Heart right ventricle (tissue), 16 donors: ENCODE data around the gene TRIM40. TPM values are rescaled to one million over a fixed set of nuclear protein-coding genes. Genes with fewer than 3 reads are reported as not detected.

Experiments
- ATAC-seq, 8 donors: fragments of 200-7000 bp; cut with Tn5 transposase; one replicate each; pipeline ENCODE4 v1.9.1; 2020; ENCODE audit warnings: mild to moderate bottlenecking in 8 of 8, moderate library complexity in 8 of 8, moderate number of reproducible peaks in 1 of 8
- DNase-seq, 2 donors: peaks; one replicate each; pipeline ENCODE4 v3.0.0-alpha.2; 2020
- H3K27ac ChIP-seq, 10 donors: fragments of 200-600 bp; sonication (generic) in 2 of 10; one replicate each; pipeline versions ENCODE4 v1.5.0 to v1.8.0; 2020 to 2022; ENCODE audit warnings: mild to moderate bottlenecking in 3 of 10
- H3K27me3 ChIP-seq, 7 donors: fragments of 200-600 bp; one replicate each; pipeline ENCODE4 v1.8.0; 2021 to 2022; ENCODE audit warnings: mild to moderate bottlenecking in 2 of 7
- H3K36me3 ChIP-seq, 9 donors: fragments of 200-600 bp; sonication (generic) in 1 of 9; one replicate each; pipeline versions ENCODE4 v1.5.0 to v1.8.0; 2020 to 2022; ENCODE audit warnings: mild to moderate bottlenecking in 2 of 9
- H3K4me1 ChIP-seq, 9 donors: fragments of 200-600 bp; sonication (generic) in 1 of 9; one replicate each; pipeline versions ENCODE4 v1.5.0 to v1.8.0; 2020 to 2022; ENCODE audit warnings: mild to moderate bottlenecking in 4 of 9
- H3K4me3 ChIP-seq, 10 donors: fragments of 200-600 bp; sonication (generic) in 2 of 10; one replicate each; pipeline versions ENCODE4 v1.5.0 to v1.8.0; 2020 to 2022; ENCODE audit warnings: mild to moderate bottlenecking in 7 of 10, moderate library complexity in 2 of 10
- H3K9me3 ChIP-seq, 11 donors: fragments of 200-600 bp in 10 of 11; sonication (generic) in 2 of 11; one replicate each; pipeline versions ENCODE4 v1.5.0 to v1.8.0; 2013 to 2022; ENCODE audit warnings: mild to moderate bottlenecking in 2 of 11, control low read depth in 1 of 11, moderate library complexity in 1 of 11
- WGBS, 2 donors: extraction: QIAGEN DNeasy Blood & Tissue Kit; methylation state at CpG; one replicate each; pipeline ENCODE4 v1.1.7; 2013; ENCODE audit warnings: inconsistent platforms in 1 of 2; 5-methylcytosine and 5-hydroxymethylcytosine counted together
- intact Hi-C, 10 donors: fragments of 100-400 bp; cut with DNase I; formaldehyde crosslinking; loops; one replicate each; pipeline versions ENCODE4 v1.11.1 to v1.14.2; 2022
- polyA plus RNA-seq, 2 donors: library from polyadenylated mRNA; stranded (reverse); fragments of 200-250 nt; gene quantifications; one replicate each; pipeline ENCODE4 v1.2.3, GENCODE V29; 2013
- total RNA-seq, 10 donors: library from RNA; stranded (reverse); fragmentation: NEBNext Ultra II Directional in 3 of 10; extraction: Animal tissue kit (Norgen Biotek cat#: 25700) in 3 of 10; gene quantifications; one replicate each; pipeline versions ENCODE4 v1.2.1 to v1.2.4, GENCODE V29; 2021 to 2023
- TF ChIP-seq, protein P1 (sequence below), 9 donors: fragments of 200-600 bp; sonication (generic) in 2 of 9; IDR thresholded peaks; one replicate each; pipeline versions ENCODE4 v1.5.0 to v1.8.0; 2021 to 2022; ENCODE audit warnings: antibody characterized with exemption in 9 of 9, mild to moderate bottlenecking in 5 of 9, moderate library complexity in 1 of 9
- donor health status: Arrhythmogenic right ventricular cardiomyopathy.
- donor health status: ischemic (EF 13 %, LVEDD 7.1; RV severe dilation, severe dysfunction).
- donor health status: healthy with polysubstance abuse.
- donor health status: DM: no; HTN: yes; CAD: no.
- donor health status: DM: no; HTN: no; CAD: no.
- donor health status: ischemic (EF 25% LVEDD 6.9; RV normal size, moderate dysfunction).
- donor health status: ischemic (EF 25% LVEDD 5.7; RV mildly dilated, moderate dysfunction).
- donor health status: healthy.
- donor health status: DM: yes; HTN: yes; CAD: no.
- donor health status: Ischemic cardiomyopathy.
- donor health status: ischemic (EF 35%, LVEDD 5.7; RV mildly dilated, moderate dysfunction).
- donor health status: nonischemic (EF 11% LVEDD 7.7; RV severe dilation, severe dysfunction).
- donor health status: DM: yes; HTN: yes; CAD: no.
- donor health status: PGD.
- donor health status: ischemic (EF 29% LVEDD 5.4; RV normal size, mild dysfunction).
- donor health status: nonischemic (EF 23%, LVEDD 6.1; RV moderate dilation, normal function).

The TRIM40 gene
- total and polyA plus RNA-seq, 12 donors, result not detected

DNA sequence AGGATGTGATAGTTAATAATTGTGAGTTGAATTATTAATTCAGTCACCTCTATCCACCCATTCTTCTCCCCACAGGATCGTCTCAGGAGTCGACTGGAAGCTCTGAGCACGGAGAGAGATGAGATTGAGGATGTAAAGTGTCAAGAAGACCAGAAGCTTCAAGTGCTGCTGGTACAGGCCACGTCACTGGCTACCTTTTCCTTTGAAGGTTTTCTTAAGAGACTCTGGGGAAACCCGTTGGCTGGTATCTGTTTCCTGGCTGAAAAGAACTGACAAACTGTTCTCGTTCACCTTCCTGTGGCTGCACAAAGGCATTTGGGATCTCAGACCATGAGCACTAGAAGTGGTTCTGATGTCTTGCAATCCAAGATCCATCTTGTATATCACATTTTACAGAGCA is 31.2 kb downstream of the TRIM40 start:
- H3K4me1 ChIP-seq, result peaks cover 0 to 13% (median 6%) of the 10 kb centered on the region in 9 donors
- DNase-seq (no peak), ATAC-seq (no peak)
- H3K27ac ChIP-seq, result no peak overlapping the region
- no peak overlapping the region for H3K4me3 ChIP-seq
- 56 to 60% methylated on average over 6 of the region's 6 CpGs for WGBS, 2 donors
- intact Hi-C loops, result loop anchor here in 1 of 10 donors (5.0 kb wide), 1 partner anchor 65 kb away; no protein-coding TSS in a partner anchor
- TF ChIP-seq, protein P1, sequence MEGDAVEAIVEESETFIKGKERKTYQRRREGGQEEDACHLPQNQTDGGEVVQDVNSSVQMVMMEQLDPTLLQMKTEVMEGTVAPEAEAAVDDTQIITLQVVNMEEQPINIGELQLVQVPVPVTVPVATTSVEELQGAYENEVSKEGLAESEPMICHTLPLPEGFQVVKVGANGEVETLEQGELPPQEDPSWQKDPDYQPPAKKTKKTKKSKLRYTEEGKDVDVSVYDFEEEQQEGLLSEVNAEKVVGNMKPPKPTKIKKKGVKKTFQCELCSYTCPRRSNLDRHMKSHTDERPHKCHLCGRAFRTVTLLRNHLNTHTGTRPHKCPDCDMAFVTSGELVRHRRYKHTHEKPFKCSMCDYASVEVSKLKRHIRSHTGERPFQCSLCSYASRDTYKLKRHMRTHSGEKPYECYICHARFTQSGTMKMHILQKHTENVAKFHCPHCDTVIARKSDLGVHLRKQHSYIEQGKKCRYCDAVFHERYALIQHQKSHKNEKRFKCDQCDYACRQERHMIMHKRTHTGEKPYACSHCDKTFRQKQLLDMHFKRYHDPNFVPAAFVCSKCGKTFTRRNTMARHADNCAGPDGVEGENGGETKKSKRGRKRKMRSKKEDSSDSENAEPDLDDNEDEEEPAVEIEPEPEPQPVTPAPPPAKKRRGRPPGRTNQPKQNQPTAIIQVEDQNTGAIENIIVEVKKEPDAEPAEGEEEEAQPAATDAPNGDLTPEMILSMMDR (IDR thresholded peaks at IDR 0.05), result no peak
- H3K9me3 ChIP-seq, result no peaks in the 10 kb centered on the region
- no peaks in the 10 kb centered on the region for H3K36me3 ChIP-seq
- H3K27me3 ChIP-seq, result peaks cover 7 to 77% (median 50%) of the 10 kb centered on the region in 7 donors

DNA sequence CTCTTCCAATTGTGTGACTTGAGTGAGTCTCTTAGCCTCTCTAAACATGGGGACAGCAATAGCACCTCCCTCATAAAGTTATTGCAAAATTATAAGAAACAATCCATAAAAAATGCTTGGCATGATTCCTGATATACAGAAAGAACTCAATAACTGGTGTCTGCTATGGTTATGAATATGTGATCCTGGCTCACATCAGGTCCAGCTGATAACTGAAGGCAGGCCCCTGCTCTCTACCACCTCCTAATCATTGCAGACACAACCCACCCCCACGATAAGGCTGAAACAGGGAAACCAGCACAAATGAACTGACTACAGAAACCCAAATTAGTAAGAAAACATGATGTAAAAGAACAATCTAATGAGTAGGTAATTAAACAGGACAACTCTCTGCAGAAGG is 32.8 kb downstream of the TRIM40 start:
- WGBS, 2 donors, result 46 to 56% methylated on average over 1 of the region's 1 CpG
- TF ChIP-seq, protein P1 (IDR thresholded peaks at IDR 0.05), result no peak

GRCh38 chr6:30169658-30170614 is 34.0 kb downstream of the TRIM40 start:
- intact Hi-C loops, result loop anchor here in 4 of 10 donors (5.0 kb wide), 1 partner anchor 68 kb away; no protein-coding TSS in a partner anchor
- peaks cover 7 to 86% (median 69%) of the 10 kb centered on the region in 7 donors for H3K27me3 ChIP-seq

More for the DNA sequence above, 32.8 kb downstream of the TRIM40 start:
- no peak overlapping the region for H3K4me3 ChIP-seq
- peaks cover 0 to 10% (median 9%) of the 10 kb centered on the region in 9 donors for H3K4me1 ChIP-seq
- intact Hi-C loops, result loop anchor here in 1 of 10 donors (5.0 kb wide), 1 partner anchor 66 kb away; no protein-coding TSS in a partner anchor
- DNase-seq, result no peak
- ATAC-seq, result no peak
- no peak overlapping the region for H3K27ac ChIP-seq
- H3K27me3 ChIP-seq, result peaks cover 7 to 86% (median 61%) of the 10 kb centered on the region in 7 donors
- no peaks in the 10 kb centered on the region for H3K9me3 ChIP-seq
- H3K36me3 ChIP-seq, result no peaks in the 10 kb centered on the region

More at GRCh38 chr6:30169658-30170614, 34.0 kb downstream of the TRIM40 start:
- WGBS, 2 donors, result 23 to 25% methylated on average over 7 of the region's 7 CpGs
- Histone ChIP-seq H3K27ac (no peak overlapping the region), H3K4me1 (peaks cover 0 to 10% (median 9%) of the 10 kb centered on the region in 9 donors), H3K36me3 (no peaks in the 10 kb centered on the region), H3K9me3 (no peaks in the 10 kb centered on the region), H3K4me3 (no peak overlapping the region)
- peak in 5 of 8 donors; percentile 69 to 77 (median 72) for ATAC-seq
- TF ChIP-seq, protein P1 (IDR thresholded peaks at IDR 0.05), result peak; percentile 45 to 82 (median 73)
- DNase-seq, result no peak
